ENCODE data around the gene B3GLCT.

B3GLCT gene

DNA sequence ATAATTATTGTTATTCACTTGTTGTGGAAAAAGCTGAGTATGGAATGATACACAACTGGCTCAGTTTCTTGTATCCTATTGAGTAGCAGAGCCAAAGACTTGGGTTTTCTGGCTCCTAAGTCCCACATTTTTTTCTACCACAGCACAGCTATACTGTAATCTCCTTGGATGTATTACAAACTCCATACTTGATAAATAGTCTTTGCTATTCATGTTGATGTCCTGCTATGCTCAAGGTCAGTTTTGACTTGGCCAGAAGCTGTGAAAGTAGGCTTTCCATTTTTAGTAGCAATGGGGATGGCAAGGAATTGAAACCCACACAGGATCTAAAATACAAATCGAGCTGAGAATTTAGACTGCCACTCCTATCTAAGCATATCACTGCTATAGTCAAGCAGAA is 79.1 kb downstream of the B3GLCT start:
- no peak overlapping the region for H3K9ac ChIP-seq (ENCODE audit: insufficient read length)
- TF ChIP-seq FOXP2 (optimal IDR thresholded peaks at IDR 0.05; ENCODE audit: control extremely low read depth, extremely low read length, insufficient read depth) (no peak), EZH2 (IDR thresholded peaks at IDR 0.05) (no peak), POLR2AphosphoS5 (IDR thresholded peaks at IDR 0.05; ENCODE audit: borderline replicate concordance, low read depth, low read length) (no peak)
- no peak overlapping the region for H3K4me3 ChIP-seq
- no peaks in the 10 kb centered on the region for H3K9me3 ChIP-seq (ENCODE audit: low read depth, low read length)
- DNase-seq (ENCODE audit: low read depth, low spot score), result no peak
- no peak overlapping the region for H3K27ac ChIP-seq
- H3K36me3 ChIP-seq (ENCODE audit: insufficient read depth, low read length), result peaks cover 12% of the 10 kb centered on the region; the same call in 1 of the 2 replicates

DNA sequence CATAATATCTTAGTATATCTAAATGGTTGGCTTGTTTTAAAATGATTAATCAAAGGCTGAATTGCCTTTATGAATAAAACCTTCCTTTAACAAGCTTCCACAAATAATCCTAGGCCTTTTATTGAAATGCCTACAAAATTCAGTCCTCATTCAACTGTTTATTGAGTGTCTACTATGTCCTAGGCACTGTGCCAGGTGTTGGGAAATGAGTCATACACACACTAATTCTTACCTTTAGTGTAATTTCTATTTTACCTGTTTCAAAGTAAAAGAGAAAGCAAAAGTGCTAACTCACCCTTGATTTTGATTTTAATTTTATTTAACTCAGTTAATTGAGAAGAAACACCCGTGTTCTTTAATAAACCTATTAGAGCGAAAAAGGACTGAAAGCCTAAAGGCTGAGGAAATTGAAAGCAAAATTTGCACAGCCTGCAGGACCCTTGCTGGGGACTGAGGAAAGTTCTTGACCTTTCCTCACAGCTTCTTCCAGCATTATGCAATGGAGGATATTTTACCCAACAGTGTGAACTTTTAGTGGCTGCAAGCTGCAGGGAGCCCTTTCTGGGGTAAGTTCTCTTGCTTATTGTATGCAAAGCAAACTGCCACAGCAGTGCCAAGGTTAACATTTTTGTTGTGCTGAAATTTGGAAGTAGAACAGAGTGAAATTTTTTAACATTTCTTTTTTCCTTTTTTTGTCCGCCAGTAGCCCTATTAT is 83.1 kb downstream of the B3GLCT start:
- Histone ChIP-seq H3K36me3 (ENCODE audit: insufficient read depth, low read length) (peaks cover 6% of the 10 kb centered on the region; the same call in 1 of the 2 replicates), H3K4me3 (no peak overlapping the region), H3K9me3 (ENCODE audit: low read depth, low read length) (no peaks in the 10 kb centered on the region), H3K27ac (no peak overlapping the region), H3K9ac (ENCODE audit: insufficient read length) (no peak overlapping the region)
- no peak for TF ChIP-seq EZH2 (IDR thresholded peaks at IDR 0.05)
- TF ChIP-seq POLR2AphosphoS5 (IDR thresholded peaks at IDR 0.05; ENCODE audit: borderline replicate concordance, low read depth, low read length), result no peak
- TF ChIP-seq FOXP2 (optimal IDR thresholded peaks at IDR 0.05; ENCODE audit: control extremely low read depth, extremely low read length, insufficient read depth), result no peak
- DNase-seq (ENCODE audit: low read depth, low spot score), result no peak

DNA sequence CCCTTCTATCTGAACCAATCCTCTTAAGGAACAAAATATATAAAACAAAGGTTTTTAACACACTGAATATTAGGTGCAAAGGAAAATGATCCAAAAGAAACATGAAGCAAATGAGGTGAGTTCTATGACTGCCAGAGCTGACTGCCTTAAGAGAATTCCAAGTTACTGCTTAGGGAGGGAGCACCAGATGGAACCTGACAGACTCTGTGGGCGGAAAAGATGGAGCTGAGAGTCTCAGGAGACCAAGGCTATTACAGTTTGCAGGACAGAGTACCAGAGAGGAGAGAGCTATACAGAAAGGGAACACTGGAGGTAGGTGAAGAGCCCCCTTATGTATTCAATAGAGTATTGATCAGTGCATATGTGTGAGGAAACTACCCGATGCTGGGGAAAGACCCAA is 87.2 kb downstream of the B3GLCT start:
- TF ChIP-seq POLR2AphosphoS5 (IDR thresholded peaks at IDR 0.05; ENCODE audit: borderline replicate concordance, low read depth, low read length), result no peak
- TF ChIP-seq EZH2 (IDR thresholded peaks at IDR 0.05), result no peak
- no peak for TF ChIP-seq FOXP2 (optimal IDR thresholded peaks at IDR 0.05; ENCODE audit: control extremely low read depth, extremely low read length, insufficient read depth)
- Histone ChIP-seq H3K4me3 (no peak overlapping the region), H3K36me3 (ENCODE audit: insufficient read depth, low read length) (peaks cover 9% of the 10 kb centered on the region; the same call in 1 of the 2 replicates), H3K27ac (no peak overlapping the region), H3K9ac (ENCODE audit: insufficient read length) (no peak overlapping the region), H3K9me3 (ENCODE audit: low read depth, low read length) (no peaks in the 10 kb centered on the region)
- no peak for DNase-seq (ENCODE audit: low read depth, low spot score)

DNA sequence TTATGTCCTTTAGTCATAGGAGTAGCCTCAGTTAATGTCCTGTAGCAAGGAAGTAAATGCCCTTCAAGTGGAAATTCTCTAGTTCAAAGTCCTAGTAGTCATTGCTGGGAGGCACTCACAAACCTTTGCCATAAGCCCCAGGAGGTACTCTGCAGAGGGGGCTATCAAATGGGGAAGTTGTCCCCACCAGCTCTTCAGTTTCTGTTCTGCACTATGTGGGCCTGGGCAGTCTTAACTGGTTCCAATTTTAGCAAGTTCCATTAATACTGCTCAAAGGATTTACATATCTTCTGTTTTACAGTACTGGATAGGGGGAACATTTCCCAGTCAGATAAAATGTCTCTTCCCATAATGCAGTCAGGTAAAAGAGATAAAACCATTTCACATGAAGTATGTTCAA is 101.3 kb downstream of the B3GLCT start:
- Histone ChIP-seq H3K27ac (no peak overlapping the region), H3K36me3 (ENCODE audit: insufficient read depth, low read length) (no peaks in the 10 kb centered on the region; the same call in 1 of the 2 replicates)

DNA sequence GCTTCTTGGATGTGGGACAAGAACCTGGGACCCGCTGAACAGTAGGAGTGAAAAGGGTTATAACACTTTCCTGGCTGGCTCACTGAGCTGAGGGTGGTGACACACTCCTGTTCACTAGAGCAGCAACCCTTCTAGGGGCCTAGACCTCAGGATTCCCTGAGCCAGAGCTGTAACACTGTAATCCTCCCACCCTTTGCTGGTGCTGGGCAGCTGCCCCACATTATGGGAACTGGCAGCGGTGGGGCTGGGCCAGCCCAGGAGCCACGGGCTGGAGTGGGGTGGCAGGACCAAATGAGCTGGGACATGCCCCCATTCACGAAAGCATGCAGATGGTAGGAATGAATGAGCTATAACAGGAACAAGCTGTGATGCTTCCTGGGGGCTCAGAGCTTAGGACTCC is 110.6 kb downstream of the B3GLCT start:
- Histone ChIP-seq H3K9ac (ENCODE audit: insufficient read length) (no peak overlapping the region), H3K4me3 (no peak overlapping the region), H3K36me3 (ENCODE audit: insufficient read depth, low read length) (no peaks in the 10 kb centered on the region), H3K9me3 (ENCODE audit: low read depth, low read length) (no peaks in the 10 kb centered on the region), H3K27ac (no peak overlapping the region)
- no peak for DNase-seq (ENCODE audit: low read depth, low spot score)
- TF ChIP-seq EZH2 (IDR thresholded peaks at IDR 0.05) (no peak), POLR2AphosphoS5 (IDR thresholded peaks at IDR 0.05; ENCODE audit: borderline replicate concordance, low read depth, low read length) (no peak), FOXP2 (optimal IDR thresholded peaks at IDR 0.05; ENCODE audit: control extremely low read depth, extremely low read length, insufficient read depth) (no peak)

More for the DNA sequence above, 101.3 kb downstream of the B3GLCT start:
- Histone ChIP-seq H3K9ac (ENCODE audit: insufficient read length) (no peak overlapping the region), H3K9me3 (ENCODE audit: low read depth, low read length) (no peaks in the 10 kb centered on the region), H3K4me3 (no peak overlapping the region)
- no peak for DNase-seq (ENCODE audit: low read depth, low spot score)
- no peak for TF ChIP-seq POLR2AphosphoS5 (IDR thresholded peaks at IDR 0.05; ENCODE audit: borderline replicate concordance, low read depth, low read length)
- no peak for TF ChIP-seq EZH2 (IDR thresholded peaks at IDR 0.05)
- no peak for TF ChIP-seq FOXP2 (optimal IDR thresholded peaks at IDR 0.05; ENCODE audit: control extremely low read depth, extremely low read length, insufficient read depth)

DNA sequence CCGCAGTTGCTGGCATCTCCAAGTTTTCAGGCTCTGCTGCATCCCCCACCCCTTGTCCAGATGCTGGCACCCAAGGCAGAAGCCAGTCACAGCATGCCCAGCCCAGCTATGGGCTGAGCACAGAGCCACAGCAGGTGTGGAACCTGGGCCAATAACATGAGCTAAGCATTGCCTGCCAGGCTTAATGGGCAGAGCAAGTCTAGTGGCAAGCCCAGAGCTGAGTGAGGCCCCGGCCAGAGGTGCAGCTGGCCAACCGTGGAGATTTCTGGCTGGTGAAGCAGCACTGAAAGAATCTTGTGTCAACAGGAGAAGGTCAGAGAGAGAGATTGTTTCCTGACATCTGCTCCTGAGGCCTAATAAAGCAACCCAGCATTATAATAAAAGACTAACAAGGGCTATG is 111.0 kb downstream of the B3GLCT start:
- DNase-seq (ENCODE audit: low read depth, low spot score), result no peak
- H3K4me3 ChIP-seq, result no peak overlapping the region
- no peaks in the 10 kb centered on the region for H3K9me3 ChIP-seq (ENCODE audit: low read depth, low read length)
- H3K9ac ChIP-seq (ENCODE audit: insufficient read length), result no peak overlapping the region
- TF ChIP-seq EZH2 (IDR thresholded peaks at IDR 0.05) (no peak), FOXP2 (optimal IDR thresholded peaks at IDR 0.05; ENCODE audit: control extremely low read depth, extremely low read length, insufficient read depth) (no peak), POLR2AphosphoS5 (IDR thresholded peaks at IDR 0.05; ENCODE audit: borderline replicate concordance, low read depth, low read length) (no peak)
- H3K36me3 ChIP-seq (ENCODE audit: insufficient read depth, low read length), result no peaks in the 10 kb centered on the region
- H3K27ac ChIP-seq, result no peak overlapping the region

DNA sequence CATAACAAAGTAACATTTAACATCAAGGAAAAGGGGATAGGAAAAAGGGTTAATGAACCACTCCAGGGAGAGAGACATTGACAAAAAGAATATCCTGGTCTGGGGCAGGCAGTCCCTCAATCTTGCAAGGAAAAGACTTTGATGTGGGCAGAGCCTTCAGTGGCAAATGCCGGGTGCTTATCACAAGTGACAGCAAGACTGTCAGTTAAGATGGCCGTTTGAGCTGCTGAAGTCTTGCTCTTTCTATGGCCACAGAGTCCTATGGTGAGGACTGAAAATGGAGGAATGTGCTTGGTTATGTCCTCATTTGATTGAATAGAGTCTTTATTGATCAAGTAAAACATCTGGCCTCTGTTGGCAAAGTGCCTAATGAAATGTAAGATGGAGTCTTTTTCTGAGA is 112.1 kb downstream of the B3GLCT start:
- Histone ChIP-seq H3K9ac (ENCODE audit: insufficient read length) (no peak overlapping the region), H3K36me3 (ENCODE audit: insufficient read depth, low read length) (no peaks in the 10 kb centered on the region), H3K9me3 (ENCODE audit: low read depth, low read length) (no peaks in the 10 kb centered on the region), H3K27ac (no peak overlapping the region), H3K4me3 (no peak overlapping the region)
- no peak for DNase-seq (ENCODE audit: low read depth, low spot score)
- TF ChIP-seq EZH2 (IDR thresholded peaks at IDR 0.05) (no peak), FOXP2 (optimal IDR thresholded peaks at IDR 0.05; ENCODE audit: control extremely low read depth, extremely low read length, insufficient read depth) (no peak), POLR2AphosphoS5 (IDR thresholded peaks at IDR 0.05; ENCODE audit: borderline replicate concordance, low read depth, low read length) (no peak)

DNA sequence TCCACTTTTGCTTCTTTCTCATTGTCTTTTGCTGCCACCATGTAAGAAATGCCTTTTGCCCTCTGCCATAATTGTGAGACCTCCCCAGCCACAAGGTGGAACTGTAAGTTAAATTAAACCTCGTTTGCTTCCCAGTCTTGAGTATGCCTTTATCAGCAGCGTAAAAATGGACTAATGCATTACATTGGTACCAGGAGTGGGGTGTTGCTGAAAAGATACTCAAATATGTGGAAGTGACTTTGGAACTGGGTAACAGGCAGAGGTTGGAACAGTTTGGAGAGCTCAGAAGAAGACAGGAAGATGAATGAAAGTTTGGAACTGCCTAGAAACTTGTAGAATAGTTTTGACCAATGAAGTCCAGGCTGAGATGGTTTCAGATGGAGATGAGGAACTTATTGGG is 115.2 kb downstream of the B3GLCT start:
- Histone ChIP-seq H3K9me3 (ENCODE audit: low read depth, low read length) (no peaks in the 10 kb centered on the region), H3K9ac (ENCODE audit: insufficient read length) (no peak overlapping the region)

More for the DNA sequence above, 115.2 kb downstream of the B3GLCT start:
- no peak for DNase-seq (ENCODE audit: low read depth, low spot score)
- no peak overlapping the region for H3K27ac ChIP-seq
- peaks cover 3% of the 10 kb centered on the region; the same call in 1 of the 2 replicates for H3K36me3 ChIP-seq (ENCODE audit: insufficient read depth, low read length)
- TF ChIP-seq EZH2 (IDR thresholded peaks at IDR 0.05) (no peak), FOXP2 (optimal IDR thresholded peaks at IDR 0.05; ENCODE audit: control extremely low read depth, extremely low read length, insufficient read depth) (no peak), POLR2AphosphoS5 (IDR thresholded peaks at IDR 0.05; ENCODE audit: borderline replicate concordance, low read depth, low read length) (no peak)
- no peak overlapping the region for H3K4me3 ChIP-seq

Measured in SK-N-MC (cell line).